Stimulated activated CD4-positive, alpha-beta T cell treated with anti-CD3 and anti-CD28 coated beads, Interleukin-4, amount 100 ng/mL, for 1 hour (primary cell): ENCODE results near the gene ATG2A.

Experiments
- DNase-seq: peaks from one replicate; pipeline ENCODE4 v3.0.0-alpha.2; 2020

The ATG2A gene

GRCh38 chr11:64923944-64924909 lies 7.2 kb upstream of the ATG2A start, which contains the start of gene PPP2R5B:
Gene PPP2R5B, plus strand, starts transcription at chr11:64924689. Its CDS starts 1,046 bp downstream, at chr11:64925735.
- DNase-seq, result peak; percentile 90

DNA sequence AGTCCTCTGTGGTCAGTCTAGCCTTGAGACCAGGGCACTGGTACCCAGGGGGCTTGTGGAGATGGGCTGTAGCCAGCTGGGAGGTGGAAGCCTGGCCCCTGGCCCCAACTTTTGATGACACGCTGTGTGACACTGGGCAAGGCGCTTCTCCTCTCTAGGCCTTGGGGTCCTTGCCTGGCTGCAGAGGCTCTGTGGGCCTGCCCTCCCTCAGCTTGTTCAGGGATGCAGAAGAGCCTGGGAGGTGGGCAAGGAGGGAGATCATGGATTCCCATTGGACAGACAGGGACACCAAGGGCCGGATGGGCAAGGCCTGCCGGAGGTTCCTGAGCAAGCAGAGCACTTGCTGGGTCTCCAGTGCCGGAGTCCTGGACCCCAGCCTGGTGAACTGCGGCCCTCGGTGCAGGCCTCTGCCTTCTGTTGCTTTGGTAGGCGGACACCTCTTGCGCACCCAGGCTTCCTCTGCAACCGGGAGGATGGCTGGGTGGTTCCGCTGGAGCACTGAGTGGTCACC lies 6.2 kb upstream of the ATG2A start:
- DNase-seq, result no peak

GRCh38 chr11:64921384-64921783 lies 4.4 kb upstream of the ATG2A start:
- DNase-seq, result no peak

DNA sequence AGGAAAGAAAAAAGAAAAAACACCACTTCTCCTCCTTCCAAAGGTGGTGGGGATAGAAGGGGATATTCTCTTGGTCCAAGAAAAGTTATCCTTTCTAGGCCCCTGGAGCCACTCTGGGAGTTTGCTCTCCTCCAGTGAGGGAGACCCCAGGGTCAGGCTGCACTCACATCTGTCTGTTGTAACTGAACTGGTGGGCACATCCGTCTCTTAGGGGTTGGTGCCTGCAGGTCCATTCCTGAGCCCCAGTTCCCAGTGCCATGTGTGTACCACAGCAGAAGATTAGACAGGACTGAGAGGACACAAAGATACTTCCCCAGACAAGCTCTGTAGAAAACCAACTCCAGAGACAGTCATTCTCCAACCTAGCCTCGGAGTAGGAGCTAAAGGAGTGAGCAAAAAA lies 3.1 kb upstream of the ATG2A start:
- DNase-seq, result no peak

GRCh38 chr11:64919627-64920026 lies 2.6 kb upstream of the ATG2A start:
- no peak for DNase-seq

- DNase-seq, result no peak
Observed at GRCh38 chr11:64918017-64918416, 1.0 kb upstream of the ATG2A start.

DNA sequence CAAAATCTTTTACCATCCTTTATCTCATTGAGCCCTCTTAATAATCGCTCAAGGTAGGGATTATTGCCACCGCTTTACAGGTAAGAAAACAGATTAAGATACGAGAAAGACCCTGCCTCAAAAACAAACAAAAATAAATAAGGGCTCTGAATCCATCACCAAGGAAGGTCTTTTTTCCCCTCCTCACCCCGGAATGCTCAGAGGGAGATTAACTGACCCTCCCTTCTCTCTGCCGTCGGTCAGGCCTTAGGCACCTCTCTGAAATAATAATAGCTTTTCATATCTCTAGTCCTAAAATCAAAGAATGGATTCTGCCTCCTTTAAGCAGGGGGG lies 620 bp upstream of the ATG2A start:
- DNase-seq, result no peak

DNA sequence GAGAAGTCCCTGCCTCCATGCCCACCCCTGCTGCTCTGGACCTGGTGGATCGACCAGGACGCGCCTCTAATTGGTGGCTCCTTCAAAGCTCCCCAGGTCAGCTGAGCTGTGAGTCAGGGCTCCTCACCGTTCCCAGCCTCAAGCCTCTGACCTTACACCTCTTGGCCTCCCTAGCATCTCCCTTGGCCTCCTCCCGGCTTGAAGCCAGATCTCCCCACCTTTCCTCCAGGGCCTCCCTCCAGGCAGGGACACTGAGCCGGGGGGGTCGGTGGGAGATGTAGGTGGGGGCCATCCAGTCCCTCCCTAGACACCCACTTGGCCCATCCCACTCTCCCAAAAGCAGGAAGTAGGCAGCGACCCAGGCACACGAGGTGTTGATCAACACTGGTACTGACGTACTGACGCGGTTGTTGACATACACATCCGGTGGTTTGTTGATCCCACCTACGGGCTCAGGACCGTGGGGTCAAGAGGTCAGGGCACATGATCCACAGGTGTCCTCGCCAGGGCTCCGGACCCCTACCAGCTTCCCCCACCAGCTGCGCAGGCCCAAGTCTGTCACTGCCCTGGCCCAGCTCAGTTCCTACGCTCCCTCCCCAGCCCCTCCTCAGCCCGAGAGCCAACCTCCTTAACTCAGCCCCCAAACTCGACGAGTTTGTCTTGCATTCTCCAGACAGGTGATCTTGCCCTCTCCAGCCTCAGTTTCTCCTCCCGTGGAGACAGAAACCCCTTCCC lies 802 bp downstream of the ATG2A start:
- DNase-seq, result no peak

DNA sequence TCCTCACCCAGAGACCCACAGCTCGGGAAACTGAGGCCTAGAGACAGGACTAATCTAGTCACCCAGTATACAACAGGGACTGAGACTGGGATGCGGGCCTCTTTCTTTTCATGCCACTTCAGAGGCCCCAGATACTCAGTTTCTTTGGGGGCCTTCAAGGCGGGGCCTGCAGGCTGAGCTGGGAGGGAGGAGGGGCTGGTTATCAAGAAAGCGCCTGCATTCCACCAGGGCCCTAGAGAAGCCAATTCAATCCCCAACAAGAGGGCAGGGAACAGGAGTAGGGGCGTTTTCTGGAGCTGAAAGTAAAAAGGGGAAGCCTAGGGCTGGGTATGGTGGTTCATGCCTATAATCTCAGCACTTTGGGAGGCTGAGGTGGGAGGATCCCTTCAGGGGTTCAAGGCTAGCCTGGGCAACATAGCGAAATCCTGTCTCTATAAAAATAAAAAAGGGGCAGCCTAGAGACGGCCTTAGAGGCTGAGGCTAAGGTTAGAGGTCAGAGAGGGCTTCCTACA lies 1.6 kb downstream of the ATG2A start:
- DNase-seq, result no peak

GRCh38 chr11:64914123-64914522 lies 2.9 kb downstream of the ATG2A start:
- no peak for DNase-seq

- no peak for DNase-seq
Observed at GRCh38 chr11:64913171-64913727, 3.8 kb downstream of the ATG2A start.

DNA sequence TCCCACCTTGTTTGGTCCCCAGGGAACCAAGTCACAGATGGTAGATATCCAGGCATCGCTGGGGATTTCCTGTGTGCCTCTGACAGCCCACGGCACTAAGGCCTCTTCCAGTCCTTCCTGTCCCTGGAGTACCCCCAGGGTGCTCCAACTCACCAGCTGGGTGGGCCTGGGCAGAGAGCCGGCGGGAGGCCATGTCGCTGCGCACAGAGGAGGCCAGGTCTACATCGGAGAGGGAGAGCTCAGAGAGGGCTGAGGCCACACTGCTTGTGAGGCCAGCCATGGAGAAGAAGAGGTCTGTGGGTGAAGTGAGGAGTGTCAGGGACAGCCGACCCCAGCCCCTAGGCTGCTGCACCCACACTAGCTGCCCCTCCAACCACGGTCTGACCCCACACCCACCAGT lies 5.3 kb downstream of the ATG2A start:
- no peak for DNase-seq

DNA sequence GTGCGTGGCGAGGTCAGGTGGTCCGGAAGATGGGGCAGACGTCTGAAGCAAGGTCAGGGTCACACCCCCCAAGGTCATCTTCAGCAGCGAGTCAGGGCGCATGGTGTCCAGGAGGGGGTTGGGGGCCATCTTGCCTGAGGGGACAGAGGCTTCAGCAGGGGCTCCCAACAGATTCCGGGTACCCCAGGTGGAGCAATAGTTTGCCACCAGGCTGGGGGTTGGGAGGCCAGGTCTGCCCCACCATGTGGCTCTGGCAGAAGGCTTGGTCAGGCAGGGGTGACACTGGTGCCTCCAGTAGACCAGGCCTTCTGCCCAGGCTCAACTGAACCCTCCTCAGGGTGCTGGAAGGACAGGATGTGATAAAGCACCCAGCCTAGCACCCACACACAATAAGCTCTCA lies 5.9 kb downstream of the ATG2A start:
- no peak for DNase-seq

GRCh38 chr11:64910451-64911093 lies 6.4 kb downstream of the ATG2A start:
- DNase-seq, result no peak

DNA sequence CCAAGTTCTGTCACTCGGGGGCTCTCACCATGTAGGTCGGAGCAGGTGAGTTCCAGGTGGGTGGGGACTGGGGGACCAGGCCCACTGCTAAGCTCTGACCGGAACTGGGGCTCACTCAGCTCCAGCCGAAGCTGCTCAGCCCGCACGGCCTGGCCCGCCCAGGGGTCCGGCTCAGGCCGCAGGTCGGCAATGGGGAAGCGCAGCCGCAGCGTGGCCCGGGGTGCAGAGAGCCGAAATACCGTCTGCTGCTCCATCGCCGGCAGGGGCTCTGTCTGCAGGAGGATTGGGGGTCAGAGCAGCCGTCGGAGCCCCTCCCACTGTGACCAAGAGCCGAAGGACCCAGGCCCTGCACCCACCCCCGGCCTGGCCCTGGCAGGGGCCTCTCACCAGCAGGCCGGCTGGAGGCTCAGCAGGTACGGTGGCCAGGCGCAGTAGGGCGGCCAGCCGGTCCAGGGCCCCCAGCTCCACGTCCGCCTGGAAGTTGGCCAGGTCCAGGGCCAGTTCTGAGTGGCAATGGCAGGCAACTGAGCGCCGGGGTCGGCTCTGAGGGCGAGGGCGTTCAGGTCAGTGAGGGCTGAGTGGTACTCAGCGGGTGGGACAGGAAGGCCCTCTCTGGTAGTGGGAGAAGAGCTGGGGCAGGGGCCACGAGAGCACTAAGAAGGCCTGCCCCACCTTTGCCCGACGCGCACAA lies 7.2 kb downstream of the ATG2A start:
- DNase-seq, result no peak

- DNase-seq, result no peak
Observed at GRCh38 chr11:64908766-64909165, 8.2 kb downstream of the ATG2A start.

- no peak for DNase-seq
Observed at GRCh38 chr11:64906314-64906635, 10.7 kb downstream of the ATG2A start.

DNA sequence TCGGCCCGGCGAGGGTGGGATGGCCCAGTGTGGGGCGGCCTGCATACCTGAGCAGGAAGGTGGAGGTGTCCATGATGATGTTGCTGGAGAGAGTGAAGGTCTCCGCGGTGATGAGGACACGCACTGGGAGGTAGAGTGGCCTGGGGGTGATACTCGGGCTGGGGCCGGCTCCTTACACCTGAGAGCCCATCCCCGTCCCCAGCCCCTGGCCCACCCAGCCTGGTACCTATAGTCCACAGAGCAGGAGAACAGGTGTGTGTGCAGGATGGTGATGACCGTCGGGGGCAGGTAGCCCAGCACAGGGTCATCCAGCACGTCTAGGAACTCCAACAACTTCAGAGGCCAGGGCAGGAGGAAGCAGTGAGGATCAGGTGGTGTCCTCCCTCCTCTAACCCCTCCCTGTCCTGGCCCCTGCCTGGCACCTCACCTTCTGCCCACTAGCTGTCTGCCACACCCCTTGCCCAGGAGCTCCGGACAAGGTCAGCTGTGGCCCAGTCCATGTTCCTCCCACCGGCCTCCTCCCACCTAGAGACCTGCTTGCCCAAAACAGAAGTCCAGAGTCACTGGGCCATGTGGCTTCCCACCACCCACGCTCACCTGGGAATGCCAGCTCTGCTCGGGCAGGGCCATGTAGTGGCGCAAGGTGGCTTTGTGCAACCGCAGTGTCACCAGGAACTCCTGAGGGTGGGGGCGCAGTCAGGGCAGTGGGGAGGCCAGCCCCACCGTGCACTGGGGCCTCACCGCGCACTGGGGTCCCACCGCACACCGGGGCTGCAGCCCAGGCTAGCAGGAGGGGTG lies 11.3 kb downstream of the ATG2A start:
- DNase-seq, result no peak

DNA sequence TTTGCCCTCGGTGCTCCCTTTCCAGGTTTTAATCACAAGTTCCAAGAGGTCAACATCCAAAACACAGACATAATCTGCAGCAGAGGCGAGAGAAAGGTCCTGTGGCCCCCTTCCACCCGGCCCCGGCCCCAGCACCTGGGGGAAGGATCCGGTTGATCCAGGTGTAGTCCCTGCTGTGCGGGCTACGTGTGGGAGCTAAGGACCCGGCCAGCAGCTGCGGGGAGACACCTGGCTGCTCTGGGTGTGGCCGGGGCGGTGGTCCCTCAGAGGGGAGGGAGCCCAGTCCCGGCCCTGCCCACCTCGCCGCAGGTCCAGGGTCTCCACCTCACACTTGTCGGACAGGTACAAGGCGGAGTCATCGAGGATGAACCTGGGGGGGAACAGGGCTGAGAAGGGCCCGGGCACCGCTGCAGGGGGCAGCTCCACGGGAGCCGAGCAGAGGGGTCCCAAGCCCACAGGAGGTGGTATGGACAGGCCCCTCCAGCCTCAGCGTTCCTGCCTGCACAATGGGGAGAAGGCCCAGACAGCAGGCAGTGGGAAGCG lies 13.6 kb downstream of the ATG2A start:
- DNase-seq, result no peak

- DNase-seq, result no peak
Observed at GRCh38 chr11:64902102-64902900, 14.7 kb downstream of the ATG2A start.
